LoVo (cell line): ENCODE results near the gene C16orf78.

Experiments used
- DNase-seq: peaks from one replicate; pipeline ENCODE4 v3.0.0-alpha.2; 2016; ENCODE audit warnings: low spot score

C16orf78 gene, protein sequence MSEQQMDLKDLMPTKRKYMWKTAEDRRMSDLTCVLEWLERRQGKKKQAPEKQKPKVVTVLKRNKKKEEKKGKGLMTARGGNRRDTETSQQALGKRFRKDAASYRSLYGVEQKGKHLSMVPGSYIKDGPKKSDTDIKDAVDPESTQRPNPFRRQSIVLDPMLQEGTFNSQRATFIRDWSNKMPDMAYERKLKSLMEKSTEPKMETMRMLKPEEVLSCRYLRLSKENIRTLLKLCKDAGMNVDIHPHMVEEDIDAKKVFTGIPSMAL

GRCh38 chr16:49373504-49373903 lies at the start of gene C16orf78:
TSS of gene C16orf78 (plus strand) at chr16:49373804. CDS start at chr16:49373940, 136 bp downstream.
- DNase-seq = no peak

- DNase-seq = no peak
Measured at GRCh38 chr16:49324703-49325102, 48.9 kb upstream of the C16orf78 start.

GRCh38 chr16:49327466-49327865 lies 46.1 kb upstream of the C16orf78 start:
- no peak for DNase-seq

- DNase-seq = no peak
Measured at GRCh38 chr16:49328325-49328724, 45.3 kb upstream of the C16orf78 start.

DNA sequence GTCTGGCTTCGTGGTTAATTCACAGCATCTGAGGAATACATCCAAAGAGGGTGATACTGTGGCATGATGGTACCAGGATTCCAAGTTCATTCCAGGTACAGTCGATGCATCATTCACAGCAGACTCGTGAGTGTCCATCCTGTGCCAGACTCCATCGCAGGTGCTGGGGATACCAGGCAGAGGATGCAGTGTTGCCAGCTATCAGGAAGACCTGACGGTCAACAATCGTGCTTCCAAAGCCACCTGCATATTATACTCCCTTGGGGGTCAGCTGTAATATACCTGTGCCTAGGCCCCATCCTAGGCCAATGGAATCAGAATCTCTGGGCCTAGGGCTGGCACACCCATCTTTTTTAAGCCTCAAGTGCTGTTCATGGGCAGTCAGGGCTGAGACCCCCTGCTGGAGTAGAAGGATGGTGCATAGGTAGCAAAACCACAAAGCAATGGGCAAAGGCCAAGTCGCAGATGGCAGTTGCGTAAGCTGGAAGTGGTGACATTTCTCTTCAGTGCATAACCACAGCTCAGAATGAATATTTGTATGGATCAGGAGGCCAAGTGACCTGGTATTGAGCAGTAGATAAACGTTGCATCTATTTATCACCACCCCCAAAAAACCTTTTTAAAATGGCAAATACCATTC lies 42.9 kb upstream of the C16orf78 start:
- no peak for DNase-seq

- DNase-seq = no peak
Measured at GRCh38 chr16:49332589-49333258, 40.9 kb upstream of the C16orf78 start.

DNA sequence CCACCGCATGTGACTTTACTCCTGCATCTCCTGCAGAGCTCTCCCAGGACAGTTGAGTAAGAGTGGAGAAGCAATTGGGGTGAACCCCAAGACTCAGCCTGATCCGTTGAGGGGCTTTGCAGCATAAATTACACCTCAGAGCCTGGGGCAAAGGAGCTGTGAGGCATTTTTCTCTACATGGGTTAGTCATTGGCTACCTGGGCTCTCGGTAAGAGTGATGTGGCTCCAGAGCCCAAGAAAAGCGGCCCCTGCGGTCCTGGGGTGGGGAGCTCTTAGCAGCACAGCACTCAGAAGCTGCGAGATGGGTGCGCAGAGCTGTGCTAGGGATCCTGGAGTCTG lies 40.4 kb upstream of the C16orf78 start:
- DNase-seq = no peak

- no peak for DNase-seq
Measured at GRCh38 chr16:49335828-49336227, 37.8 kb upstream of the C16orf78 start.

DNA sequence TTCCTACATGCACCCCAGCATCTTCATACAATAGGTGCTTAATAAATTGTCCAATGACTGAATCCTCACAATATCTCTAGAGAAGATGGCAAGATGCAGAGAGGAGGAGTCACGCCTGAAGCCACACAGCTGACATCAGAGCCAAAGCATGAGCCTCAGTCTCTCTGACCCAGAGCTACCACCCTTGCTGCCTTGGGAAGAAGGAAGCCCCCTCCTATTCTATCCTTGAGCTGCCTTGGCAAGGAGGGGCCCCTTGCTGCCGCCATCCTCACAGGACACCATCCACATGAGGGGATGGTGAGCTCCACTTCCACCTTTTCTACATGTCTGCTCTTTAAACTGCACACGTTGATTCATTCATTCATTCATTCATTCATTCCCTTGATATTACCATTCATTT lies 37.0 kb upstream of the C16orf78 start:
- DNase-seq = no peak

GRCh38 chr16:49337814-49338350 lies 35.7 kb upstream of the C16orf78 start:
- DNase-seq = no peak

DNA sequence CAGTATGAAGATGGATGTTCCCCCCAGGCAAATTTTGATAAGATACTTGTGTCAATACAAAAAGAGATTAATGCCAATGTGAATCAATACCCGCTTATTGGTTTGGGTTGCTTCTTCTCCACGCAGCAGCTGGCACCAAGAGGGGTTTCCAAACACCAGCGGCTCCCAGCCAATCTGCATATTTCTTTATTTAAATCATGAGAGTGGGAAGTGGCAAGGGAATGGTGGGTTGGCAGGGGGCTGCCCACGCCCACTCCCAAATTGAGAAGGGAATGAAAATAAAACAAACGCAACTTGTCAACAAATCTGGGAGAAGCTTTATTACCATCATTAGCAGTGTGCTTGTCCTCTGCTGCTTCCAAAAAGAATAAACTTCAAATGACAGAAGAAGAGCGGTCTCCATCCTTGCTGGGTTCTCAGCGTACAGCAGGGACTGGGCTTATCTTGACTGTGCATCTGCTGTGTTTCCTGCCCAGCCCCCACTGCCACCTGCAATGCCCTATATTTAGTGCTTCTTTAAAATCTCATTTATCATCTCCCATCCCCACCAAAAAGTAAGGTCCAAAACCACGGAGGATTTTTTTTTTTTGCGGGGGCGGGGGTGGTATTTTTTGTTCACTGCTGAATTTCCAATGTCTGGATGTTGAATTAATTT lies 34.9 kb upstream of the C16orf78 start:
- no peak for DNase-seq

GRCh38 chr16:49340466-49340865 lies 33.1 kb upstream of the C16orf78 start:
- no peak for DNase-seq

DNA sequence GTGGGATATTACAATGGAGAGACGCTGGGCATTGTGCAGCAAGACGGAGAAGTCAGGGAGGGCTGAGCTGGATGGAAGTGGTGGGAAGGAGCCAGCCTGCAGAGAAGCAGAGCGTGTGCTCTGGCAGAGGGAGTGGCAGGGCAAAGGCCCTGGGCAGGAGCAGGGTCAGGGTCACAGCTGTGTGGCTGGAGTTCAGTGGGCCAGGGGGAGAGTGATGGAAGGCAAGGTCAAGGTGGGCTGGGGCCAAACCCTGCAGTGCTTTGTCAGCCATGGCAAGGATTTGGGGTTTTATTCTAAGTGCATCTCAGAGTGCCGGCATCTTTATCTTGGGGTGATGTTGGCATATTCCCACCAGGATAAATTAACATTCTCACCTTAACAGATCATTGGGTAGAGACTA lies 31.9 kb upstream of the C16orf78 start:
- no peak for DNase-seq

DNA sequence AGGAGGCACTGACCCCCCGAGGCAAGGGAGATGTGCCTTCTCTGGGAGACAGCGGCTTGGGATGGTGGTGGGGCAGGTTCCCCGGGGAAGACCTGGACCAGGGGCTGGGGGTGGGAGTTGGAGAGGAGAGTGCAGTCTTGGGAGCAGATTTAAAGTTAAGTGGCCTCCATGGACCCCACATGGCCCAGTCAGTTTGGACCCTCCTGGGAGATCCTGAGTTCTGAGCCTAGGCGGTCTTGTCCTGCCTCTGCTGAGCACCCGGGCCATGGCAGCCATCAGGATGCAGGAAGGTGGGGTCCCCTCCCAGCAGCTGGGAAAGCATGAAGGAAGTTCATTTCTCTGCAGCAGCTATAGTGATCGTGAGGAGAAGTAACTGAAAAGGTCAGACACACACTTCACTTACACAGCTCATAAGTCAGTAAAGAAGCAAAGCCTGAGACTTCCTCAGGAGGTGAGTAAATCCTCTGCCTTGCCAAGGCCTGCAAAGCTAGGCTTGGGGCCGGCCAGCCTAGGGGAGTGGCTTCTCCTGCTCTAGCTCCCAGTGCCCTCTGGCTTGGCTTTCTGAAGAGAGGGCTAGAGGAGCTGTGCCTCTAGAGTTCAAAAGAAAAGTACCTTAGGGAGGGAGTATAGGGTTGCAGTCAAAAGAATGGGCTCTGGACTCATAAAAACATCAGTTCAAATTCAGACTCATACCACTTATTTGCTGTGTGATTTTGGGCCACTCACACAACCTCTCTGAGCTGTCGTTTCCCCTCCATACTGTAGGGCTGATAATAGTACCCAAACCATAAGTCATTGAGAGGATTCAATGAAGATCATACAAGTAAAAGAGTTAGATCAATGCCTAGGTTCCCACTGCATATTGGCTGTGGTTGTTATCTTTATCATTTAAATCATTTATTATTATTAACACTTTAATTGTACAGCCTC lies 31.0 kb upstream of the C16orf78 start:
- no peak for DNase-seq

DNA sequence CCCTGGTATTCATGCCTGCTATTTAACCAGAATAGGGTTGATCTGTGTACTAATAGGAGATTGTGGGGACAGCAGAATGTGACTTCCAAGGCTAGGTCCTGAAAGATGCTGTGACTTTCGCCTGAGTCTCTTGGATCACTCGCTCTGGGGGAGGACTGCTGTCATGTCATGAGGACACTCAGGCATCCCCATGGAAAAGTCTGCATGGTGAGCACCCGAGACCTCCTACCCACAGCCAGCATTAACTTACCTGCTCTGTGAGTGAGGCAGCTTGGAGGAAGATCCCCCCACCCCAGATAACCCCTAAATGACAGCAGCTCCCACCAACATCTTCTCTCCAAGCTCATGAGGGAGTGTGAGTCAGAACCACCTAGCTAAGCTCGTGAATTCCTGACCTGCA lies 30.3 kb upstream of the C16orf78 start:
- DNase-seq = no peak

GRCh38 chr16:49344401-49344800 lies 29.2 kb upstream of the C16orf78 start:
- DNase-seq = no peak

DNA sequence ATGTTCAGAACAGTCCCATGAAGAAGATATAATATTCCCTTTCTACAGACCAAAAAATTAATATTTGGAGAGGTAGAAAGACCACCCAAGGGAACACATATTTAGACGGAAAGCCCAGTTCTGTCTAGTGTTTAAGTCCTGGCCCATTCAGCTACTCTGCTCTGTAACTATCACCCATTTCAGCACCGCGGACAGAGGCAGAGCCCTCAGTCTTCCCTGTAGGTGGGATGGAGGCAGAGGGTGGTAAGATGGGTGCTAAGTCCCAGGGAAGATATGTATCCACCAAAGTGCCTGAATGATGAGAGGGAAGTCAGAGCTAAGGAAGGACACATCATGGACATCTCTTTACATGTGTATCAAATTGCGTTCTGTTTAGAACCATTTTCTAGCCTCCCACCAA lies 27.8 kb upstream of the C16orf78 start:
- DNase-seq = no peak

GRCh38 chr16:49346459-49346858 lies 27.1 kb upstream of the C16orf78 start:
- DNase-seq = no peak

GRCh38 chr16:49347476-49347875 lies 26.1 kb upstream of the C16orf78 start:
- DNase-seq = no peak

DNA sequence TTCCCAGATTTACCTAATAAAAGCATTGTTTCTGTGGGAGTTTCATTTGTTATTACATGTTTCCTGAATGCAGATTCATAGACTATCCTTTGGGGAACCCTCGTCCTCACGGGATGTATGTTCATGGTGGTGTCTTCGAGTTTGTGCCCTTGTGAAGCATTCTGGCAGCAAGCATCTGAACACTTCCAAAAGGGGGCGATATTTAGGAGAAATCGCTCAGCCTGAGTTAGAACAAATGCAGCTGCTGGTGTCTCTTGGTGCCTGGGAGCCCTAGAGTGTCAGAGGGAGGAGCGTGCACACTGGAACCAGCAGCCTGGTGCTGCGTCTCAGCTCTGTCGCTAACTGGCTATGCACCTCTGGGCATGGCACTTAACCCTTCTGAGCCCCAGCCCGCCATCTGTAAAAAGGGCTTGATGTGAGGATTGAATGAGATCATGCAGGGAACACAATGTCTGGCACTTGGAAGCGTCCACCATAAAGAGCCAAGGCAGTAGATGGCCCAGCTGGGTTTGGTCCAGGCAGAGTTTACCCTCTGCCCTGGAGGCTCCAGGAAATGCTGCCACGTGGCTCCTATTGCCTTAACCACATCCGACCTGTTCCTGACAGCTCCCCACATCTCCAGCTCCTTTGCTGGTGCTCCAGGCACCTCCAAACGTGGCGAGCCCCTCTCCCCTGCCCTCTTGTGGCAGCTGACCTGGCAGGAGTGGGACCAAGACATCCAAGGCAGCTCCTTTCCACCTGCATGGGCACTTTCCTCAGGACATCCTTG lies 25.0 kb upstream of the C16orf78 start:
- DNase-seq = no peak
